IMR-90 (cell line): ENCODE measurements around the gene GRIN2A. TPM values are rescaled to one million over a fixed set of nuclear protein-coding genes. Genes with fewer than 3 reads are reported as not detected.

Experiments used
- ATAC-seq: fragments of 200-7000 bp; cut with Tn5 transposase; 2 replicates; pipeline ENCODE4 v1.9.1; 2020; ENCODE audit warnings: low read depth, mild to moderate bottlenecking, moderate library complexity
- BruUV-seq: library from RNA; stranded (reverse); fragments of 400-500 nt; replicated peaks from 2 replicates; lab custom pipeline; 2021; lab: Mats Ljungman, UMichigan
- CTCF ChIA-PET: fragments of 300-600 bp; formaldehyde crosslinking; extraction: SDS; loops from one replicate; lab custom pipeline; 2021; ENCODE audit warnings: antibody characterized with exemption; lab: Yijun Ruan, JAX
- POLR2A ChIA-PET: fragments of 300-600 bp; sonication (Branson Sonifier 250); formaldehyde crosslinking; loops from one replicate; lab custom pipeline; 2022; ENCODE audit warnings: antibody characterized with exemption; ENCODE audit not compliant: unreplicated experiment; lab: Charles Lee
- DNase-seq: peaks from one replicate; pipeline ENCODE4 v3.0.0; 2013
- H2AFZ ChIP-seq: replicated peaks from 2 replicates; pipeline ENCODE3; 2013; ENCODE audit warnings: low read length, mild to moderate bottlenecking; ENCODE audit not compliant: poor library complexity
- H2AK5ac ChIP-seq: 2 replicates; pipeline ENCODE4 v1.6.1; 2013; ENCODE audit warnings: low read depth, low read length, inconsistent platforms
- H2AK9ac ChIP-seq: replicated peaks from 2 replicates; pipeline ENCODE3; 2013; ENCODE audit warnings: mild to moderate bottlenecking, low read depth, low read length, moderate library complexity; ENCODE audit not compliant: poor library complexity
- H2BK120ac ChIP-seq: 2 replicates; pipeline ENCODE4 v1.6.1; 2013; ENCODE audit warnings: low read depth, low read length, inconsistent platforms
- H2BK15ac ChIP-seq: 3 replicates; pipeline ENCODE4 v1.6.1; 2013; ENCODE audit warnings: low read depth, low read length, inconsistent platforms
- H2BK20ac ChIP-seq: 2 replicates; pipeline ENCODE4 v1.6.1; 2013; ENCODE audit warnings: low read depth, mild to moderate bottlenecking, inconsistent platforms, low read length, moderate library complexity
- H2BK5ac ChIP-seq: 2 replicates; pipeline ENCODE4 v1.6.1; 2013; ENCODE audit warnings: mild to moderate bottlenecking, low read depth, low read length, inconsistent platforms; ENCODE audit not compliant: poor library complexity, severe bottlenecking
- H3K14ac ChIP-seq: replicated peaks from 2 replicates; pipeline ENCODE4 v1.6.1; 2013; ENCODE audit warnings: low read depth, low read length, inconsistent platforms
- H3K18ac ChIP-seq: 2 replicates; pipeline ENCODE4 v1.6.1; 2013; ENCODE audit warnings: low read depth, low read length, control low read depth
- H3K23ac ChIP-seq: 2 replicates; pipeline ENCODE4 v1.6.1; 2013; ENCODE audit warnings: low read depth, low read length, inconsistent platforms
- H3K27ac ChIP-seq: 2 replicates; pipeline ENCODE4 v1.5.1; 2013; ENCODE audit warnings: mild to moderate bottlenecking, control low read depth, low read length; ENCODE audit not compliant: insufficient read depth
- H3K27me3 ChIP-seq: 2 replicates; pipeline ENCODE4 v1.6.1; 2013; ENCODE audit warnings: low read length; ENCODE audit not compliant: control insufficient read depth, insufficient read depth
- H3K36me3 ChIP-seq: 2 replicates; pipeline ENCODE4 v1.6.1; 2013; ENCODE audit warnings: low read length, mixed read lengths; ENCODE audit not compliant: control insufficient read depth, insufficient read depth
- H3K4ac ChIP-seq: 2 replicates; pipeline ENCODE4 v1.6.1; 2013; ENCODE audit warnings: low read depth, low read length, inconsistent platforms
- H3K4me1 ChIP-seq: 2 replicates; pipeline ENCODE4 v1.6.1; 2013; ENCODE audit warnings: low read length, mixed read lengths; ENCODE audit not compliant: control insufficient read depth, insufficient read depth
- H3K4me2 ChIP-seq: 2 replicates; pipeline ENCODE4 v1.6.1; 2013; ENCODE audit warnings: low read depth, mild to moderate bottlenecking, control low read depth, low read length, moderate library complexity
- H3K4me3 ChIP-seq: 2 replicates; pipeline ENCODE4 v1.5.1; 2013; ENCODE audit warnings: low read depth, mild to moderate bottlenecking, control low read depth, low read length, moderate library complexity; ENCODE audit not compliant: insufficient read depth
- H3K56ac ChIP-seq: 2 replicates; pipeline ENCODE4 v1.6.1; 2013; ENCODE audit warnings: low read length, inconsistent platforms; ENCODE audit not compliant: insufficient read depth; ENCODE audit errors: extremely low read depth
- H3K79me1 ChIP-seq, 2 experiments: 2 replicates each; pipeline ENCODE4 v1.6.1; 2013; ENCODE audit warnings: low read length in 2 of 2, inconsistent platforms in 1 of 2, low read depth in 1 of 2
- H3K9ac ChIP-seq: 2 replicates; pipeline ENCODE4 v1.6.1; 2013; ENCODE audit warnings: low read depth, low read length, control low read depth
- H3K9me1 ChIP-seq: 2 replicates; pipeline ENCODE4 v1.6.1; 2013; ENCODE audit warnings: low read length, inconsistent platforms; ENCODE audit not compliant: insufficient read depth
- H3K9me3 ChIP-seq: 2 replicates; pipeline ENCODE4 v1.6.1; 2013; ENCODE audit warnings: low read length; ENCODE audit not compliant: control insufficient read depth, insufficient read depth
- H4K20me1 ChIP-seq: 2 replicates; pipeline ENCODE4 v1.6.1; 2013; ENCODE audit warnings: low read length, inconsistent platforms; ENCODE audit not compliant: insufficient read depth
- H4K5ac ChIP-seq: 2 replicates; pipeline ENCODE4 v1.6.1; 2013; ENCODE audit warnings: mild to moderate bottlenecking, low read depth, low read length, control low read depth
- H4K8ac ChIP-seq, 2 experiments: 2 replicates each; pipeline ENCODE4 v1.6.1; 2013; ENCODE audit warnings: low read depth in 2 of 2, low read length in 2 of 2, control low read depth in 1 of 2, inconsistent platforms in 1 of 2
- H4K91ac ChIP-seq: 2 replicates; pipeline ENCODE4 v1.6.1; 2013; ENCODE audit warnings: low read depth, low read length, inconsistent platforms; ENCODE audit not compliant: insufficient read depth
- CEBPB ChIP-seq: IDR thresholded peaks from 2 replicates; pipeline ENCODE4 v1.6.1; 2012; ENCODE audit warnings: low read depth, low read length, improper control_type of control experiment
- NFE2L2 ChIP-seq: fragments of 150-350 bp; IDR thresholded peaks from 2 replicates; pipeline ENCODE4 v1.6.1; 2016; ENCODE audit warnings: low read depth, mild to moderate bottlenecking, low read length
- POLR2A ChIP-seq: IDR thresholded peaks from 2 replicates; pipeline ENCODE4 v1.6.1; 2012; ENCODE audit warnings: mild to moderate bottlenecking, low read depth, low read length
- RCOR1 ChIP-seq: IDR thresholded peaks from 2 replicates; pipeline ENCODE4 v1.6.1; 2012; ENCODE audit warnings: mild to moderate bottlenecking, low read length, improper control_type of control experiment; ENCODE audit not compliant: insufficient replicate concordance
- SMC3 ChIP-seq: fragments of 150-350 bp; IDR thresholded peaks from 2 replicates; pipeline ENCODE4 v1.6.1; 2016; ENCODE audit warnings: low read depth, mild to moderate bottlenecking, antibody characterized with exemption, low read length, moderate library complexity
- WGBS, 2 experiments: methylation state at CpG; one replicate each; pipeline versions ENCODE4 v1.1.5 to v1.1.7; 2013; ENCODE audit warnings: missing lambda C conversion rate in 2 of 2; ENCODE audit not compliant: insufficient read length in 1 of 2; ENCODE audit errors: extremely low coverage in 2 of 2; 5-methylcytosine and 5-hydroxymethylcytosine counted together
- dilution Hi-C: fragments of 300-500 bp; cut with HindIII; formaldehyde crosslinking; loops from one replicate; pipeline ENCODE4 v1.14.3; 2018; ENCODE audit warnings: low sequenced_read_pairs; ENCODE audit not compliant: unreplicated experiment
- in situ Hi-C: fragments of 300-500 bp; cut with MboI; formaldehyde crosslinking; loops from 3 replicates; pipeline ENCODE4 v1.14.3; 2019; ENCODE audit warnings: low sequenced_read_pairs, inconsistent platforms, mixed read lengths
- intact Hi-C: fragments of 100-400 bp; cut with micrococcal nuclease; formaldehyde crosslinking; loops from 2 replicates; pipeline ENCODE4 v1.10.0; 2022
- polyA plus RNA-seq, 3 experiments: library from polyadenylated mRNA; depleted of rRNA; stranded (reverse); fragments of >200 nt; gene quantifications; 2 replicates each; pipeline ENCODE4 v1.2.3, GENCODE V29; 2012; ENCODE audit warnings: low replicate concordance in 1 of 3
- total RNA-seq: library from RNA; depleted of rRNA; stranded (reverse); fragments of >200 nt; gene quantifications from 2 replicates; pipeline ENCODE4 v1.2.3, GENCODE V29; 2012
- TF ChIP-seq, protein P1 (sequence below): fragments of 150-350 bp; IDR thresholded peaks from 2 replicates; pipeline ENCODE4 v1.6.1; 2016; ENCODE audit warnings: low read depth, mild to moderate bottlenecking, low read length, moderate library complexity, borderline replicate concordance
- TF ChIP-seq, protein P2 (sequence below): fragments of 150-350 bp; IDR thresholded peaks from 2 replicates; pipeline ENCODE4 v1.6.1; 2017; ENCODE audit warnings: mild to moderate bottlenecking, antibody characterized with exemption, low read length, low read depth

Gene GRIN2A
- total and polyA plus RNA-seq, 2 of the 4 experiments (the other 2 are of a cell fraction), result under 0.01 TPM; not detected in 1

DNA sequence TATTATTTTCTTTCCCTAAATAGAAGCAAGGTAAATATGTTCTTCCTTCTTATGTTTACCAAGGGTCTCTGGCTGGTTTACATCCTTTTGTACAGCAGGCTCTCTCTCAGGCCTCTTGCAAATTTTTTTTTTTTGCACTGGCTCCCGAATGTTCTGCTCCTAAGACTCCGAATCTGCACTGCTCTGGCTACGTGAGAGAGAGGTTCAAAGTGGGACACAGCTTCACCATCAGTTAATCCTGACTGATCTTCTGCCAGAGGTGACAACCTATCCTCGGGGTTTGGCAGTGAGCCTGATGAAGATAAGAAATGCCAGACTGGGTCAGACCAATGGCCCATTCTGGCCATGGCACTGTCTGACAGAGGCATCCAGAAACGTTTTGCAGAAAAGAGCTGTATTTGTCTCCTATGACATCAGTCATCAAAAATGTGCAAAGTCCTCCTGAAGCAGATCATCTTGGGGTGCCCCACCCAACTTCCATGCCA, 136.9 kb downstream of the GRIN2A start:
- Histone ChIP-seq H4K5ac (no peak overlapping the region), H3K36me3 (no peaks in the 10 kb centered on the region), H2BK5ac (no peak overlapping the region), H3K79me1 (no peaks in the 10 kb centered on the region), H3K9me1 (no peaks in the 10 kb centered on the region), H3K4ac (no peak overlapping the region), H3K56ac (no peak overlapping the region), H3K4me2 (no peak overlapping the region), H3K9me3 (peaks cover 15% of the 10 kb centered on the region), H2BK120ac (no peak overlapping the region), H2AFZ (no peak overlapping the region), H3K27me3 (no peaks in the 10 kb centered on the region), H3K27ac (no peak overlapping the region), H3K18ac (no peak overlapping the region), H3K4me1 (no peaks in the 10 kb centered on the region), H3K23ac (no peak overlapping the region), H2AK5ac (no peak overlapping the region), H2BK15ac (no peak overlapping the region), H2BK20ac (no peak overlapping the region), H3K9ac (no peak overlapping the region), H4K91ac (no peak overlapping the region), H3K4me3 (no peak overlapping the region), H4K20me1 (no peaks in the 10 kb centered on the region), H3K14ac (no peak overlapping the region), H4K8ac (no peak overlapping the region), H2AK9ac (no peak overlapping the region)
- WGBS, 2 experiments, result no CpG with 5 or more reads among the region's 5 CpGs
- dilution Hi-C loops (no loop called here), in situ Hi-C loops (no loop called here), intact Hi-C loops (no loop called here)
- TF ChIP-seq, protein P1, sequence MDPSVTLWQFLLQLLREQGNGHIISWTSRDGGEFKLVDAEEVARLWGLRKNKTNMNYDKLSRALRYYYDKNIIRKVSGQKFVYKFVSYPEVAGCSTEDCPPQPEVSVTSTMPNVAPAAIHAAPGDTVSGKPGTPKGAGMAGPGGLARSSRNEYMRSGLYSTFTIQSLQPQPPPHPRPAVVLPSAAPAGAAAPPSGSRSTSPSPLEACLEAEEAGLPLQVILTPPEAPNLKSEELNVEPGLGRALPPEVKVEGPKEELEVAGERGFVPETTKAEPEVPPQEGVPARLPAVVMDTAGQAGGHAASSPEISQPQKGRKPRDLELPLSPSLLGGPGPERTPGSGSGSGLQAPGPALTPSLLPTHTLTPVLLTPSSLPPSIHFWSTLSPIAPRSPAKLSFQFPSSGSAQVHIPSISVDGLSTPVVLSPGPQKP, result no peak
- TF ChIP-seq RCOR1 (no peak), SMC3 (no peak), NFE2L2 (no peak), CEBPB (no peak), POLR2A (no peak)
- TF ChIP-seq, protein P2, sequence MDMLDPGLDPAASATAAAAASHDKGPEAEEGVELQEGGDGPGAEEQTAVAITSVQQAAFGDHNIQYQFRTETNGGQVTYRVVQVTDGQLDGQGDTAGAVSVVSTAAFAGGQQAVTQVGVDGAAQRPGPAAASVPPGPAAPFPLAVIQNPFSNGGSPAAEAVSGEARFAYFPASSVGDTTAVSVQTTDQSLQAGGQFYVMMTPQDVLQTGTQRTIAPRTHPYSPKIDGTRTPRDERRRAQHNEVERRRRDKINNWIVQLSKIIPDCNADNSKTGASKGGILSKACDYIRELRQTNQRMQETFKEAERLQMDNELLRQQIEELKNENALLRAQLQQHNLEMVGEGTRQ, result no peak
- no TSS peak for BruUV-seq
- ATAC-seq (no peak), DNase-seq (no peak)
- CTCF ChIA-PET, result no interaction called here
- POLR2A ChIA-PET, result no interaction called here
